Fibroblast of upper back skin (primary cell): ENCODE measurements around the gene APEX2.
"Not testable (repeated sequence)": the region's sequence is repeated elsewhere in the genome, so short reads cannot be mapped to it uniquely, and the experiment has no call there.

Experiments
- DNase-seq: peaks from one replicate; pipeline ENCODE4 v3.0.0-alpha.2; 2013

The APEX2 gene

GRCh38 chrX:54999717-55000598 lies at the start of gene APEX2:
Gene APEX2 (plus strand): TSS chrX:55000363. CDS start chrX:55000423, 60 bp downstream.
- peak; percentile 89 for DNase-seq

- no peak for DNase-seq
Measured at GRCh38 chrX:54950730-54951375, 49.3 kb upstream of the APEX2 start.

- DNase-seq: no peak
Measured at GRCh38 chrX:54961750-54962149, 38.4 kb upstream of the APEX2 start.

GRCh38 chrX:54964766-54965497 lies 35.2 kb upstream of the APEX2 start:
- no peak for DNase-seq

GRCh38 chrX:54977387-54977786 lies 22.8 kb upstream of the APEX2 start:
- DNase-seq: no peak

- peak; percentile 3 for DNase-seq
Measured at GRCh38 chrX:54978448-54978847, 21.7 kb upstream of the APEX2 start.

GRCh38 chrX:54979432-54979831 lies 20.7 kb upstream of the APEX2 start:
- DNase-seq: no peak

- no peak for DNase-seq
Measured at GRCh38 chrX:54980334-54980733, 19.8 kb upstream of the APEX2 start.

GRCh38 chrX:54983306-54983705 lies 16.9 kb upstream of the APEX2 start:
- not testable (repeated sequence) for DNase-seq

GRCh38 chrX:54991706-54992105 lies 8.5 kb upstream of the APEX2 start:
- DNase-seq: no peak

GRCh38 chrX:54992911-54993622 lies 7.1 kb upstream of the APEX2 start:
- no peak for DNase-seq

- no peak for DNase-seq
Measured at GRCh38 chrX:54994099-54994498, 6.1 kb upstream of the APEX2 start, which contains the start of gene PFKFB1. Gene PFKFB1 (minus strand): TSS chrX:54994188. CDS start chrX:54994007, 181 bp downstream.

GRCh38 chrX:54994668-54995351 lies 5.4 kb upstream of the APEX2 start:
- DNase-seq: no peak

- no peak for DNase-seq
Measured at GRCh38 chrX:54995621-54996020, 4.5 kb upstream of the APEX2 start.

GRCh38 chrX:55004231-55004630 lies 4.1 kb downstream of the APEX2 start:
- no peak for DNase-seq

- DNase-seq: no peak
Measured at GRCh38 chrX:55005256-55005655, 5.1 kb downstream of the APEX2 start.

- DNase-seq: no peak
Measured at GRCh38 chrX:55006827-55007621, 6.9 kb downstream of the APEX2 start.

- peak; percentile 60 for DNase-seq
Measured at GRCh38 chrX:55007656-55008055, 7.5 kb downstream of the APEX2 start.

GRCh38 chrX:55008571-55009358 lies 8.6 kb downstream of the APEX2 start:
- peak; percentile 59 for DNase-seq

GRCh38 chrX:55011294-55011693 lies 11.1 kb downstream of the APEX2 start:
- no peak for DNase-seq
